Colonic mucosa (tissue), 4 donors: ENCODE results near the gene CSTF1. TPM values are rescaled to one million over a fixed set of nuclear protein-coding genes. Genes with fewer than 3 reads are reported as not detected.

Experiments used
- DNase-seq: peaks from one replicate; pipeline ENCODE4 v3.0.0-alpha.2; 2020
- H3K27ac ChIP-seq: fragments of 200-600 bp; one replicate; pipeline ENCODE4 v1.8.0; 2021
- H3K27me3 ChIP-seq: fragments of 200-600 bp; one replicate; pipeline ENCODE4 v1.8.0; 2021
- H3K36me3 ChIP-seq: fragments of 200-600 bp; one replicate; pipeline ENCODE4 v1.8.0; 2021
- H3K4me1 ChIP-seq: fragments of 200-600 bp; one replicate; pipeline ENCODE4 v1.8.0; 2021; ENCODE audit warnings: mild to moderate bottlenecking
- H3K4me3 ChIP-seq: fragments of 200-600 bp; one replicate; pipeline ENCODE4 v1.8.0; 2021
- H3K9ac ChIP-seq, 2 donors: one replicate each; pipeline ENCODE4 v1.7.0; 2013; ENCODE audit warnings: control low read depth in 2 of 2, low read depth in 2 of 2, low read length in 2 of 2
- H3K9me3 ChIP-seq: fragments of 200-600 bp; one replicate; pipeline ENCODE4 v1.8.0; 2021
- CTCF ChIP-seq: fragments of 200-600 bp; IDR thresholded peaks from one replicate; pipeline ENCODE4 v1.8.0; 2022; ENCODE audit warnings: antibody characterized with exemption, mild to moderate bottlenecking
- intact Hi-C: fragments of 100-400 bp; cut with DNase I; formaldehyde crosslinking; loops from one replicate; pipeline ENCODE4 v1.14.1; 2022
- total RNA-seq, 2 donors: library from RNA; stranded (reverse); fragmentation: NEBNext Ultra II Directional in 1 of 2; extraction: Animal tissue kit (Norgen Biotek cat#: 25700) in 1 of 2; gene quantifications; one replicate each; pipeline ENCODE4 v1.2.1, GENCODE V29; 2021
- donor health status: healthy.
- donor health status: DM: no; HTN: no; CAD: no.
- donor health status: DM: no; HTN: no; CAD: no.

The CSTF1 gene
- total RNA-seq, 2 donors from 2014 or later: 24.2 to 32.0 TPM

- H3K9me3 ChIP-seq: no peaks in the 10 kb centered on the region
- H3K4me3 ChIP-seq: no peak overlapping the region
These were observed 54.8 kb downstream of the CSTF1 start for GRCh38 chr20:56447227-56447626.

GRCh38 chr20:56449459-56449858 lies 57.0 kb downstream of the CSTF1 start:
- no peak for TF ChIP-seq CTCF
- Histone ChIP-seq H3K27ac (no peak overlapping the region), H3K27me3 (no peaks in the 10 kb centered on the region), H3K9ac (no peak overlapping the region), H3K36me3 (no peaks in the 10 kb centered on the region), H3K4me3 (no peak overlapping the region), H3K4me1 (no peaks in the 10 kb centered on the region), H3K9me3 (no peaks in the 10 kb centered on the region)
- DNase-seq: no peak
- intact Hi-C loops: no loop called here

More at GRCh38 chr20:56447227-56447626, 54.8 kb downstream of the CSTF1 start:
- no peaks in the 10 kb centered on the region for H3K36me3 ChIP-seq
- no peaks in the 10 kb centered on the region for H3K4me1 ChIP-seq
- H3K9ac ChIP-seq: no peak overlapping the region
- no peaks in the 10 kb centered on the region for H3K27me3 ChIP-seq
- no peak for DNase-seq
- TF ChIP-seq CTCF: no peak
- H3K27ac ChIP-seq: no peak overlapping the region
- intact Hi-C loops: no loop called here

GRCh38 chr20:56451056-56451765 lies 58.8 kb downstream of the CSTF1 start:
- H3K36me3 ChIP-seq: no peaks in the 10 kb centered on the region
- no peak overlapping the region for H3K9ac ChIP-seq
- intact Hi-C loops: no loop called here
- no peak overlapping the region for H3K27ac ChIP-seq
- no peaks in the 10 kb centered on the region for H3K4me1 ChIP-seq
- DNase-seq: no peak
- H3K9me3 ChIP-seq: no peaks in the 10 kb centered on the region
- H3K4me3 ChIP-seq: no peak overlapping the region
- TF ChIP-seq CTCF: no peak
- no peaks in the 10 kb centered on the region for H3K27me3 ChIP-seq

- no peak overlapping the region for H3K9ac ChIP-seq
- H3K27me3 ChIP-seq: no peaks in the 10 kb centered on the region
- DNase-seq: no peak
- intact Hi-C loops: no loop called here
- no peak overlapping the region for H3K27ac ChIP-seq
- H3K4me3 ChIP-seq: no peak overlapping the region
- H3K4me1 ChIP-seq: no peaks in the 10 kb centered on the region
- no peak for TF ChIP-seq CTCF
- no peaks in the 10 kb centered on the region for H3K36me3 ChIP-seq
- H3K9me3 ChIP-seq: no peaks in the 10 kb centered on the region
These were observed 60.9 kb downstream of the CSTF1 start for GRCh38 chr20:56453352-56453751.

GRCh38 chr20:56454754-56455153 lies 62.3 kb downstream of the CSTF1 start:
- Histone ChIP-seq H3K27ac (no peak overlapping the region), H3K27me3 (no peaks in the 10 kb centered on the region), H3K9me3 (no peaks in the 10 kb centered on the region), H3K36me3 (no peaks in the 10 kb centered on the region), H3K9ac (no peak overlapping the region), H3K4me1 (no peaks in the 10 kb centered on the region), H3K4me3 (no peak overlapping the region)
- no peak for DNase-seq
- no peak for TF ChIP-seq CTCF
- intact Hi-C loops: no loop called here

Other genes starting within 250 kb of the CSTF1 start
- gene MC3R, start 143.9 kb upstream of the CSTF1 start, total RNA-seq: not detected
- 10 to 100 TPM; 18.2 to 35.2 TPM for gene FAM210B, start 33.7 kb upstream of the CSTF1 start, total RNA-seq
- gene AURKA, start 430 bp upstream of the CSTF1 start, total RNA-seq: 10 to 100 TPM; 25.6 to 62.4 TPM
- gene CASS4, start 19.6 kb downstream of the CSTF1 start, total RNA-seq: under 1 TPM; 0.17 to 0.98 TPM
- gene RTF2, start 76.0 kb downstream of the CSTF1 start, total RNA-seq: 10 to 100 TPM; 67.3 to 80.8 TPM
- under 1 TPM in 1 of 2 donors, not detected in 1; 0.35 TPM for gene FAM209A, start 132.1 kb downstream of the CSTF1 start, total RNA-seq
- gene FAM209B, start 140.6 kb downstream of the CSTF1 start, total RNA-seq: under 1 TPM in 1 of 2 donors, not detected in 1; 0.37 TPM
- 1 to 10 TPM in 1 of 2 donors, under 1 TPM in 1; 0.57 to 1.3 TPM for gene TFAP2C, start 236.7 kb downstream of the CSTF1 start, total RNA-seq